Gastrocnemius medialis (tissue), 4 donors: ENCODE results near the gene KRTAP12-3. TPM values are rescaled to one million over a fixed set of nuclear protein-coding genes. Genes with fewer than 3 reads are reported as not detected.

Experiments
- ATAC-seq, 2 donors: fragments of 150-250 bp; one replicate each; pipeline ENCODE4 v1.9.1; 2016
- DNase-seq, 2 donors: peaks; one replicate each; pipeline ENCODE4 v3.0.0-alpha.2; 2019
- H3K27ac ChIP-seq, 4 donors: fragments of 200-600 bp; sonication (generic); 1 replicate in 1 of 4; 2 replicates in 3 of 4; pipeline ENCODE4 v1.5.1; 2016 to 2018; ENCODE audit warnings: mild to moderate bottlenecking in 2 of 4, moderate library complexity in 1 of 4
- H3K27me3 ChIP-seq, 3 donors: fragments of 200-600 bp; sonication (generic) in 2 of 3; 1 replicate in 1 of 3; 2 replicates in 2 of 3; pipeline versions ENCODE4 v1.5.1 to v1.6.0; 2016 to 2019; ENCODE audit warnings: mild to moderate bottlenecking in 1 of 3, moderate library complexity in 1 of 3
- H3K36me3 ChIP-seq, 2 donors: fragments of 200-600 bp; sonication (generic) in 1 of 2; one replicate each; pipeline ENCODE4 v1.5.1; 2017 to 2018
- H3K4me1 ChIP-seq, 2 donors: fragments of 200-600 bp; sonication (generic) in 1 of 2; one replicate each; pipeline ENCODE4 v1.5.1; 2016 to 2017; ENCODE audit warnings: mild to moderate bottlenecking in 2 of 2
- H3K4me3 ChIP-seq, 4 donors: fragments of 200-600 bp; sonication (generic) in 3 of 4; 1 replicate in 1 of 4; 2 replicates in 3 of 4; pipeline ENCODE4 v1.5.1; 2016 to 2019; ENCODE audit warnings: mild to moderate bottlenecking in 2 of 4
- H3K9me3 ChIP-seq, 3 donors: fragments of 200-600 bp; sonication (generic) in 2 of 3; 1 replicate in 1 of 3; 2 replicates in 2 of 3; pipeline ENCODE4 v1.5.1; 2016 to 2019
- POLR2A ChIP-seq, 2 donors: fragments of 450-650 bp; IDR thresholded peaks; one replicate each; pipeline ENCODE4 v1.6.1; 2017; ENCODE audit warnings: antibody characterized with exemption in 2 of 2, mild to moderate bottlenecking in 2 of 2, moderate library complexity in 2 of 2
- in situ Hi-C, 4 donors: fragments of 200-750 bp; cut with MboI; loops; one replicate each; pipeline versions ENCODE4 v1.15.0 to v1.8.0; 2017; ENCODE audit warnings: low sequenced_read_pairs in 4 of 4
- intact Hi-C: fragments of 100-400 bp; cut with DNase I; formaldehyde crosslinking; loops from one replicate; pipeline ENCODE4 v1.15.1; 2023; ENCODE audit warnings: low total_unique reads
- total RNA-seq, 4 donors: library from RNA; depleted of rRNA; stranded (reverse); fragments of >200 nt; gene quantifications; one replicate each; pipeline versions ENCODE4 v1.1.0 to v1.2.3, GENCODE V29; 2016
- TF ChIP-seq, protein P1 (sequence below), 5 experiments: fragments of 450-650 bp in 3 of 5; fragments of 200-600 bp in 2 of 5; sonication (generic) in 2 of 5; IDR thresholded peaks in 4 of 5; conservative IDR thresholded peaks in 1 of 5; 1 replicate in 4 of 5; 2 replicates in 1 of 5; pipeline ENCODE4 v1.5.1; 2016 to 2019; ENCODE audit warnings: antibody characterized with exemption in 5 of 5, mild to moderate bottlenecking in 3 of 5, moderate library complexity in 3 of 5

Gene KRTAP12-3
- total RNA-seq, 4 donors from 2014 or later: not detected

DNA sequence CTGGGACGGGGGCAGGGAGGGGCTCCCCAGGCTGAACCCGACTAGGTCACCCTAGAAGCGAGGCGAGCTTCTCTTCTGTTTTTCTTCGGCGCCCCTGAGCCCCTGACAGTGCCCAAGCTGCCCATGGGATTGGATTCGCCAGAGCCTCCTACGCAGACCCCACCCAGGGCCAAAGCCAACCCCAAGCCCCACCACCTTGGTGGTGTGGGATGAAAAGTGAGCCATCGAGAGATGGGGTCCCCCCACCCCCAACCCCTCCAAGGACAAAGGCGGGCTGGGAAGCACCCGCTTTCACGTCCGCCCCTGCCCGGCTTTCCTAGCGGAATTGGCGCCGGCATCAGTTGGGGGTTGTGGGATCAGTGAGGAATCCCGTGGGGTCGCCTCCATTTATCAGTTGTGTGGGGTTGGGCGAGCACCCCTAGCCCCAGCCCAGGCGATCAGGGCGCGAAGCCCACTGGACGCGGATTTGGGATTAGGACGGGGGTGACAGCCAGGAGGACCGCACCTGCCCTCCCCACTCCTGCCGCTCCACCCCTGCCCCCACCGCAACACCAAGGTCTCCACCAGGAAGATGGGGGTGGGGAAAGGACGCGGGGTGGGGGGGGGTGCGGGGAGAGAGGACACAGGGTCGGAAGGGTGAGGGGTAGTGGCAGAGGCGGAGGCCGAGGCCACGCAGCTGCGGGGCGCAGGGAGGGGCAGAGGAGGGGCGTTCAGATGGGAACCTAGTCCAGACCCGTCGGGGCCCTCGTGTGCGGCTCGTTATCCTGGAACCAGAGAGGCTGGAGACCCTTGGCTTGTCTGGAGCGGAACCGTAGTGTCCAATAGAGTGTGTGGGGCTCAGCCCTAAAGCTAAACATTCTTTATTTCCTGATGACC is 49.2 kb downstream of the KRTAP12-3 start:
- in situ Hi-C loops (no loop called here), intact Hi-C loops (no loop called here)
- no peak for DNase-seq
- H3K27ac ChIP-seq: no peak overlapping the region
- ATAC-seq: no peak
- H3K4me3 ChIP-seq: no peak overlapping the region
- H3K36me3 ChIP-seq: no peaks in the 10 kb centered on the region
- H3K27me3 ChIP-seq: peaks cover 67 to 90% (median 88%) of the 10 kb centered on the region in 3 donors
- H3K9me3 ChIP-seq: no peaks in the 10 kb centered on the region
- no peak for TF ChIP-seq POLR2A (IDR thresholded peaks at IDR 0.05)
- TF ChIP-seq, protein P1, sequence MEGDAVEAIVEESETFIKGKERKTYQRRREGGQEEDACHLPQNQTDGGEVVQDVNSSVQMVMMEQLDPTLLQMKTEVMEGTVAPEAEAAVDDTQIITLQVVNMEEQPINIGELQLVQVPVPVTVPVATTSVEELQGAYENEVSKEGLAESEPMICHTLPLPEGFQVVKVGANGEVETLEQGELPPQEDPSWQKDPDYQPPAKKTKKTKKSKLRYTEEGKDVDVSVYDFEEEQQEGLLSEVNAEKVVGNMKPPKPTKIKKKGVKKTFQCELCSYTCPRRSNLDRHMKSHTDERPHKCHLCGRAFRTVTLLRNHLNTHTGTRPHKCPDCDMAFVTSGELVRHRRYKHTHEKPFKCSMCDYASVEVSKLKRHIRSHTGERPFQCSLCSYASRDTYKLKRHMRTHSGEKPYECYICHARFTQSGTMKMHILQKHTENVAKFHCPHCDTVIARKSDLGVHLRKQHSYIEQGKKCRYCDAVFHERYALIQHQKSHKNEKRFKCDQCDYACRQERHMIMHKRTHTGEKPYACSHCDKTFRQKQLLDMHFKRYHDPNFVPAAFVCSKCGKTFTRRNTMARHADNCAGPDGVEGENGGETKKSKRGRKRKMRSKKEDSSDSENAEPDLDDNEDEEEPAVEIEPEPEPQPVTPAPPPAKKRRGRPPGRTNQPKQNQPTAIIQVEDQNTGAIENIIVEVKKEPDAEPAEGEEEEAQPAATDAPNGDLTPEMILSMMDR (IDR thresholded peaks at IDR 0.05 in 4 of 5, conservative IDR thresholded peaks at IDR 0.05 in 1 of 5): no peak
- H3K4me1 ChIP-seq: peaks cover 6 to 7% of the 10 kb centered on the region in 2 donors

Other genes starting within 250 kb of the KRTAP12-3 start
- gene LRRC3, start 202.4 kb upstream of the KRTAP12-3 start, total RNA-seq: under 1 TPM; 0.36 to 0.70 (median 0.55) TPM
- gene KRTAP10-1, start 117.7 kb upstream of the KRTAP12-3 start, total RNA-seq: not detected
- not detected for gene KRTAP10-2, start 106.4 kb upstream of the KRTAP12-3 start, total RNA-seq
- not detected for gene KRTAP10-3, start 99.1 kb upstream of the KRTAP12-3 start, total RNA-seq
- not detected for gene KRTAP10-4, start 84.2 kb upstream of the KRTAP12-3 start, total RNA-seq
- not detected for gene KRTAP10-5, start 77.3 kb upstream of the KRTAP12-3 start, total RNA-seq
- gene KRTAP10-6, start 65.4 kb upstream of the KRTAP12-3 start, total RNA-seq: not detected
- not detected for gene KRTAP10-7, start 57.3 kb upstream of the KRTAP12-3 start, total RNA-seq
- not detected for gene KRTAP10-8, start 45.9 kb upstream of the KRTAP12-3 start, total RNA-seq
- gene KRTAP10-9, start 30.8 kb upstream of the KRTAP12-3 start, total RNA-seq: not detected
- gene KRTAP10-10, start 20.6 kb upstream of the KRTAP12-3 start, total RNA-seq: not detected
- not detected for gene KRTAP10-11, start 11.5 kb upstream of the KRTAP12-3 start, total RNA-seq
- gene KRTAP12-4, start 3.3 kb upstream of the KRTAP12-3 start, total RNA-seq: not detected
- gene KRTAP12-2, start 9.0 kb downstream of the KRTAP12-3 start, total RNA-seq: not detected
- not detected for gene KRTAP12-1, start 24.2 kb downstream of the KRTAP12-3 start, total RNA-seq
- gene KRTAP10-12, start 39.2 kb downstream of the KRTAP12-3 start, total RNA-seq: not detected
- gene TSPEAR, start 53.6 kb downstream of the KRTAP12-3 start, total RNA-seq: not detected
- gene UBE2G2, start 143.9 kb downstream of the KRTAP12-3 start, total RNA-seq: 10 to 100 TPM; 64.2 to 83.8 (median 73.3) TPM
- 10 to 100 TPM; 49.0 to 85.9 (median 63.7) TPM for gene SUMO3, start 160.1 kb downstream of the KRTAP12-3 start, total RNA-seq
- gene PTTG1IP, start 215.8 kb downstream of the KRTAP12-3 start, total RNA-seq: 100 to 1,000 TPM; 116 to 217 (median 127) TPM